Spinal cord (tissue), 10 donors: ENCODE results near the gene INO80E. TPM values are rescaled to one million over a fixed set of nuclear protein-coding genes. Genes with fewer than 3 reads are reported as not detected.
"Not testable (repeated sequence)": the region's sequence is repeated elsewhere in the genome, so short reads cannot be mapped to it uniquely, and the experiment has no call there.

Experiments
- DNase-seq, 6 donors: peaks; one replicate each; pipeline versions ENCODE4 v3.0.0 to v3.0.0-alpha.2; 2013 to 2015; ENCODE audit warnings: low spot score in 6 of 6, low read depth in 4 of 6
- H3K27ac ChIP-seq: one replicate; pipeline ENCODE4 v1.5.1; 2013; ENCODE audit warnings: low read depth, low read length, control low read depth
- H3K27me3 ChIP-seq: one replicate; pipeline ENCODE4 v1.6.1; 2013; ENCODE audit warnings: low read length; ENCODE audit not compliant: control insufficient read depth, insufficient read depth
- H3K36me3 ChIP-seq: one replicate; pipeline ENCODE4 v1.6.1; 2013; ENCODE audit warnings: low read length; ENCODE audit not compliant: control insufficient read depth, insufficient read depth
- H3K4me1 ChIP-seq: one replicate; pipeline ENCODE4 v1.6.1; 2013; ENCODE audit warnings: low read length; ENCODE audit not compliant: control insufficient read depth, insufficient read depth
- H3K4me3 ChIP-seq: one replicate; pipeline ENCODE4 v1.5.1; 2013; ENCODE audit warnings: low read depth, low read length, control low read depth
- H3K9me3 ChIP-seq: one replicate; pipeline ENCODE4 v1.6.1; 2013; ENCODE audit warnings: low read length; ENCODE audit not compliant: control insufficient read depth, insufficient read depth
- WGBS: methylation state at CpG from one replicate; pipeline ENCODE4 v1.1.5; 2013; ENCODE audit warnings: missing lambda C conversion rate; ENCODE audit not compliant: insufficient coverage; 5-methylcytosine and 5-hydroxymethylcytosine counted together
- polyA plus RNA-seq, 2 donors: library from polyadenylated mRNA; unstranded; fragments of 120-200 nt; gene quantifications; one replicate each; pipeline ENCODE4 v1.2.1, GENCODE V29; 2013; ENCODE audit not compliant: insufficient read length in 2 of 2
- total RNA-seq, 2 donors: library from RNA; depleted of rRNA in 1 of 2; stranded (reverse); fragments of 120-200 nt in 1 of 2; fragments of >200 nt in 1 of 2; gene quantifications; one replicate each; pipeline versions ENCODE4 v1.2.3 to v1.2.4, GENCODE V29; 2013 to 2014
- donor health status: healthy.

Gene INO80E
- total and polyA plus RNA-seq, 4 donors: 24.9 to 70.9 (median 58.5) TPM

- Histone ChIP-seq H3K27ac (no peak overlapping the region), H3K4me1 (peaks cover 18% of the 10 kb centered on the region), H3K36me3 (no peaks in the 10 kb centered on the region), H3K27me3 (peaks cover 4% of the 10 kb centered on the region), H3K4me3 (no peak overlapping the region), H3K9me3 (no peaks in the 10 kb centered on the region)
- WGBS: 100% methylated on average over 3 of the region's 8 CpGs
- DNase-seq: no peak
Measured at GRCh38 chr16:30016555-30017276, 20.7 kb downstream of the INO80E start.

GRCh38 chr16:30017277-30017656, 21.2 kb downstream of the INO80E start:
- no peaks in the 10 kb centered on the region for H3K27me3 ChIP-seq
- no peaks in the 10 kb centered on the region for H3K9me3 ChIP-seq
- 100% methylated on average over 1 of the region's 2 CpGs for WGBS
- H3K36me3 ChIP-seq: no peaks in the 10 kb centered on the region
- peaks cover 16% of the 10 kb centered on the region for H3K4me1 ChIP-seq
- DNase-seq: no peak
- H3K4me3 ChIP-seq: no peak overlapping the region
- no peak overlapping the region for H3K27ac ChIP-seq

GRCh38 chr16:30017937-30018336, 21.9 kb downstream of the INO80E start:
- H3K9me3 ChIP-seq, H3K36me3 ChIP-seq, H3K27ac ChIP-seq, H3K4me3 ChIP-seq, H3K27me3 ChIP-seq, DNase-seq: not testable (repeated sequence)
- peaks cover 15% of the 10 kb centered on the region for H3K4me1 ChIP-seq
- no CpG with 5 or more reads among the region's 4 CpGs for WGBS

GRCh38 chr16:30018731-30019158, 22.7 kb downstream of the INO80E start:
- Histone ChIP-seq H3K4me1 (peaks cover 15% of the 10 kb centered on the region), H3K27ac (no peak overlapping the region), H3K27me3 (no peaks in the 10 kb centered on the region), H3K4me3 (no peak overlapping the region), H3K36me3 (peaks cover under 1% of the 10 kb centered on the region), H3K9me3 (no peaks in the 10 kb centered on the region)
- no peak for DNase-seq
- WGBS: 79% methylated on average over 3 of the region's 4 CpGs

- Histone ChIP-seq H3K36me3 (peaks cover 39% of the 10 kb centered on the region), H3K4me1 (peaks cover 26% of the 10 kb centered on the region), H3K27me3 (no peaks in the 10 kb centered on the region), H3K4me3 (no peak within 1 kb of the TSS), H3K27ac (no peak within 1 kb of the TSS), H3K9me3 (no peaks in the 10 kb centered on the region)
- no peak for DNase-seq
- WGBS: 88% methylated on average over 2 of the region's 6 CpGs
Measured at GRCh38 chr16:30022887-30023286, 26.8 kb downstream of the INO80E start, which contains the start of gene C16orf92. Gene C16orf92, plus strand, starts transcription at chr16:30023198. Its CDS starts 143 bp downstream, at chr16:30023341.

GRCh38 chr16:30023586-30023985, 27.5 kb downstream of the INO80E start:
- Histone ChIP-seq H3K27me3 (no peaks in the 10 kb centered on the region), H3K9me3 (no peaks in the 10 kb centered on the region), H3K4me3 (no peak overlapping the region), H3K27ac (no peak overlapping the region), H3K36me3 (peaks cover 45% of the 10 kb centered on the region), H3K4me1 (peaks cover 33% of the 10 kb centered on the region)
- DNase-seq: no peak
- WGBS: 83% methylated on average over 10 of the region's 11 CpGs

- WGBS: 82% methylated on average over 3 of the region's 16 CpGs
- Histone ChIP-seq H3K9me3 (no peaks in the 10 kb centered on the region), H3K4me1 (peaks cover 42% of the 10 kb centered on the region), H3K27me3 (no peaks in the 10 kb centered on the region), H3K27ac (no peak overlapping the region), H3K4me3 (no peak overlapping the region), H3K36me3 (peaks cover 47% of the 10 kb centered on the region)
- no peak for DNase-seq
Measured at GRCh38 chr16:30024451-30024850, 28.4 kb downstream of the INO80E start.

GRCh38 chr16:30025156-30025555, 29.1 kb downstream of the INO80E start:
- WGBS: 81% methylated on average over 18 of the region's 20 CpGs
- Histone ChIP-seq H3K36me3 (peaks cover 47% of the 10 kb centered on the region), H3K27ac (no peak overlapping the region), H3K4me3 (no peak overlapping the region), H3K9me3 (no peaks in the 10 kb centered on the region), H3K27me3 (no peaks in the 10 kb centered on the region), H3K4me1 (peaks cover 49% of the 10 kb centered on the region)
- no peak for DNase-seq

- Histone ChIP-seq H3K4me1 (peaks cover 52% of the 10 kb centered on the region), H3K9me3 (no peaks in the 10 kb centered on the region), H3K27me3 (no peaks in the 10 kb centered on the region), H3K36me3 (peaks cover 47% of the 10 kb centered on the region), H3K27ac (no peak overlapping the region), H3K4me3 (no peak overlapping the region)
- WGBS: 80% methylated on average over 5 of the region's 7 CpGs
- no peak for DNase-seq
Measured at GRCh38 chr16:30025574-30025973, 29.5 kb downstream of the INO80E start.

GRCh38 chr16:30026449-30026848, 30.4 kb downstream of the INO80E start:
- Histone ChIP-seq H3K27me3 (peaks cover 2% of the 10 kb centered on the region), H3K27ac (no peak overlapping the region), H3K4me1 (peaks cover 50% of the 10 kb centered on the region), H3K36me3 (peaks cover 47% of the 10 kb centered on the region), H3K9me3 (no peaks in the 10 kb centered on the region), H3K4me3 (no peak overlapping the region)
- 93% methylated on average over 18 of the region's 18 CpGs for WGBS
- no peak for DNase-seq
